ENCODE data around the gene CPHXL. TPM values are rescaled to one million over a fixed set of nuclear protein-coding genes. Genes with fewer than 3 reads are reported as not detected.

CPHXL gene
- total and polyA plus RNA-seq, 2 of the 4 experiments (the other 2 are of a cell fraction) = not detected

DNA sequence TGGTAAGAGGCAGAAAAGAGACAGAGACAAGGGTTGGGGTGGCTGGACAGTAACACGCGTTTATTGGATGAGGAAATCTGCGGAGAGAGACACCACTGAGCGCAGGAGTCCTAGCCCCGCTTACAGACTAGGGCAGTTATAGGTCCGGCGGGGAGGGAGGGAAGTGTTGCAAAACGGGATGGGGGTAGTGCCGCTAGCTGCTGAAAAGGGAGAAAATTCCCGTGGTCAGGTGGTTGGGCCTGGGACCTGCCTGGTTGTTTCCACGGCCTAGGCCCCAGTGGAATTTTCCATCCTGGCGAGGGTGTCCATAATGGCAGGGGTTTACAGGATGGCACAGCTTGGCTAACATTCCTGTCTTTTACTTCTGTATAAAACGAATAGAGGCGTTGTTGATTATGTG, 44.0 kb downstream of the CPHXL start:
- Histone ChIP-seq H3K36me3 (ENCODE audit: control insufficient read depth, insufficient read depth, low read length) (no peaks in the 10 kb centered on the region), H2BK120ac (ENCODE audit: low read depth, low read length) (no peak overlapping the region), H3K4ac (ENCODE audit: low read depth, low read length) (no peak overlapping the region), H3K18ac (ENCODE audit: low read depth, low read length) (no peak overlapping the region), H4K20me1 (ENCODE audit: insufficient read depth, low read length) (no peaks in the 10 kb centered on the region), H2BK15ac (ENCODE audit: low read depth, low read length) (no peak overlapping the region), H3K9ac (ENCODE audit: low read depth, low read length) (no peak overlapping the region), H3K23ac (ENCODE audit: low read depth, low read length) (no peak overlapping the region), H2AFZ (replicated peaks; ENCODE audit: low read length, poor library complexity) (no peak overlapping the region), H3K4me3 (ENCODE audit: insufficient read depth, low read depth, low read length) (no peak overlapping the region), H4K5ac (ENCODE audit: low read depth, low read length) (no peak overlapping the region), H2AK5ac (ENCODE audit: low read depth, low read length) (no peak overlapping the region), H3K27me3 (ENCODE audit: control insufficient read depth, insufficient read depth, low read length) (no peaks in the 10 kb centered on the region), H4K8ac (ENCODE audit: low read depth in 2 of 2, low read length in 2 of 2) (no peak overlapping the region), H3K4me2 (ENCODE audit: low read depth, low read length) (no peak overlapping the region), H3K79me1 (ENCODE audit: low read depth in 1 of 2, low read length in 2 of 2) (no peaks in the 10 kb centered on the region), H2AK9ac (replicated peaks; ENCODE audit: low read depth, low read length, poor library complexity) (no peak overlapping the region), H3K9me3 (ENCODE audit: control insufficient read depth, insufficient read depth, low read length) (peaks cover 4% of the 10 kb centered on the region; the same call in 1 of the 2 replicates), H3K9me1 (ENCODE audit: insufficient read depth, low read length) (no peaks in the 10 kb centered on the region), H4K91ac (ENCODE audit: insufficient read depth, low read depth, low read length) (no peak overlapping the region), H2BK20ac (ENCODE audit: low read depth, low read length) (no peak overlapping the region), H3K4me1 (ENCODE audit: control insufficient read depth, insufficient read depth, low read length) (no peaks in the 10 kb centered on the region), H3K27ac (ENCODE audit: insufficient read depth, low read length) (no peak overlapping the region), H2BK5ac (ENCODE audit: low read depth, low read length, poor library complexity, severe bottlenecking) (no peak overlapping the region), H3K56ac (ENCODE audit: extremely low read depth, insufficient read depth, low read length) (no peak overlapping the region), H3K14ac (replicated peaks; ENCODE audit: low read depth, low read length) (no peak overlapping the region)
- ChIA-PET CTCF (no interaction called here), POLR2A (ENCODE audit: unreplicated experiment) (no interaction called here)
- in situ Hi-C loops (cut with MboI; ENCODE audit: low sequenced_read_pairs) = no loop called here
- 64% methylated on average over 4 of the region's 14 CpGs; no CpG with 5 or more reads in 1 of the 2 experiments for WGBS, 2 experiments (ENCODE audit: extremely low coverage in 2 of 2, insufficient read length in 1 of 2)
- intact Hi-C loops (cut with micrococcal nuclease) = no loop called here
- BruUV-seq (replicated peaks) = no TSS peak
- DNase-seq = no peak
- TF ChIP-seq NFE2L2 (IDR thresholded peaks at IDR 0.05; ENCODE audit: low read depth, low read length) = no peak
- no peak for TF ChIP-seq CHD1 (IDR thresholded peaks at IDR 0.05; ENCODE audit: low read depth, low read length)
- TF ChIP-seq, protein P1, sequence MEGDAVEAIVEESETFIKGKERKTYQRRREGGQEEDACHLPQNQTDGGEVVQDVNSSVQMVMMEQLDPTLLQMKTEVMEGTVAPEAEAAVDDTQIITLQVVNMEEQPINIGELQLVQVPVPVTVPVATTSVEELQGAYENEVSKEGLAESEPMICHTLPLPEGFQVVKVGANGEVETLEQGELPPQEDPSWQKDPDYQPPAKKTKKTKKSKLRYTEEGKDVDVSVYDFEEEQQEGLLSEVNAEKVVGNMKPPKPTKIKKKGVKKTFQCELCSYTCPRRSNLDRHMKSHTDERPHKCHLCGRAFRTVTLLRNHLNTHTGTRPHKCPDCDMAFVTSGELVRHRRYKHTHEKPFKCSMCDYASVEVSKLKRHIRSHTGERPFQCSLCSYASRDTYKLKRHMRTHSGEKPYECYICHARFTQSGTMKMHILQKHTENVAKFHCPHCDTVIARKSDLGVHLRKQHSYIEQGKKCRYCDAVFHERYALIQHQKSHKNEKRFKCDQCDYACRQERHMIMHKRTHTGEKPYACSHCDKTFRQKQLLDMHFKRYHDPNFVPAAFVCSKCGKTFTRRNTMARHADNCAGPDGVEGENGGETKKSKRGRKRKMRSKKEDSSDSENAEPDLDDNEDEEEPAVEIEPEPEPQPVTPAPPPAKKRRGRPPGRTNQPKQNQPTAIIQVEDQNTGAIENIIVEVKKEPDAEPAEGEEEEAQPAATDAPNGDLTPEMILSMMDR (conservative IDR thresholded peaks at IDR 0.05; ENCODE audit: low read depth, low read length) = no peak
- no peak for TF ChIP-seq SMC3 (IDR thresholded peaks at IDR 0.05; ENCODE audit: low read depth, low read length)
- no peak for TF ChIP-seq BHLHE40 (IDR thresholded peaks at IDR 0.05; ENCODE audit: low read depth, low read length)
- TF ChIP-seq, protein P2, sequence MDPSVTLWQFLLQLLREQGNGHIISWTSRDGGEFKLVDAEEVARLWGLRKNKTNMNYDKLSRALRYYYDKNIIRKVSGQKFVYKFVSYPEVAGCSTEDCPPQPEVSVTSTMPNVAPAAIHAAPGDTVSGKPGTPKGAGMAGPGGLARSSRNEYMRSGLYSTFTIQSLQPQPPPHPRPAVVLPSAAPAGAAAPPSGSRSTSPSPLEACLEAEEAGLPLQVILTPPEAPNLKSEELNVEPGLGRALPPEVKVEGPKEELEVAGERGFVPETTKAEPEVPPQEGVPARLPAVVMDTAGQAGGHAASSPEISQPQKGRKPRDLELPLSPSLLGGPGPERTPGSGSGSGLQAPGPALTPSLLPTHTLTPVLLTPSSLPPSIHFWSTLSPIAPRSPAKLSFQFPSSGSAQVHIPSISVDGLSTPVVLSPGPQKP (IDR thresholded peaks at IDR 0.05; ENCODE audit: borderline replicate concordance, low read depth, low read length) = no peak
- no peak for TF ChIP-seq CEBPB (IDR thresholded peaks at IDR 0.05; ENCODE audit: low read depth, low read length)
- TF ChIP-seq FOS (IDR thresholded peaks at IDR 0.05; ENCODE audit: low read depth, low read length) = no peak
- TF ChIP-seq MAZ (IDR thresholded peaks at IDR 0.05; ENCODE audit: borderline replicate concordance, low read depth, low read length) = no peak
- no peak for TF ChIP-seq MXI1 (IDR thresholded peaks at IDR 0.05; ENCODE audit: borderline replicate concordance, low read depth, low read length)
- ATAC-seq (ENCODE audit: low read depth) = no peak
- dilution Hi-C loops (cut with HindIII; ENCODE audit: low sequenced_read_pairs, unreplicated experiment) = no loop called here

All from IMR-90 (cell line).